Lung (tissue), 12 donors: ENCODE measurements around the gene POLR1B. TPM values are rescaled to one million over a fixed set of nuclear protein-coding genes. Genes with fewer than 3 reads are reported as not detected.
"Not testable (repeated sequence)": the region's sequence is repeated elsewhere in the genome, so short reads cannot be mapped to it uniquely, and the experiment has no call there.

Experiments
- ATAC-seq: fragments of 200-7000 bp; cut with Tn5 transposase; one replicate; pipeline ENCODE4 v1.9.1; 2020; ENCODE audit warnings: moderate number of reproducible peaks; ENCODE audit not compliant: insufficient read depth, low FRiP score
- DNase-seq, 3 donors: peaks; one replicate each; pipeline ENCODE4 v3.0.0-alpha.2; 2013 to 2017
- H3K27ac ChIP-seq, 2 donors: one replicate each; pipeline ENCODE4 v1.5.1; 2013; ENCODE audit warnings: mild to moderate bottlenecking in 2 of 2, moderate library complexity in 2 of 2, control low read depth in 1 of 2, inconsistent platforms in 1 of 2, low read depth in 1 of 2, low read length in 1 of 2
- H3K27me3 ChIP-seq, 3 donors: one replicate each; pipeline ENCODE4 v1.5.1; 2013; ENCODE audit warnings: low read length in 2 of 3; ENCODE audit not compliant: control insufficient read depth in 3 of 3, insufficient read depth in 3 of 3
- H3K36me3 ChIP-seq, 4 donors: one replicate each; pipeline ENCODE4 v1.5.1; 2013; ENCODE audit warnings: low read length in 4 of 4, mild to moderate bottlenecking in 1 of 4, moderate library complexity in 1 of 4; ENCODE audit not compliant: control insufficient read depth in 4 of 4, insufficient read depth in 4 of 4
- H3K4me1 ChIP-seq, 5 donors: one replicate each; pipeline ENCODE4 v1.5.1; 2013; ENCODE audit warnings: low read length in 5 of 5, mild to moderate bottlenecking in 2 of 5, moderate library complexity in 1 of 5; ENCODE audit not compliant: control insufficient read depth in 5 of 5, insufficient read depth in 5 of 5
- H3K4me3 ChIP-seq: one replicate; pipeline ENCODE4 v1.5.1; 2013; ENCODE audit warnings: mild to moderate bottlenecking, control low read depth, moderate library complexity
- H3K9ac ChIP-seq, 2 donors: one replicate each; pipeline ENCODE4 v1.5.1; 2013; ENCODE audit warnings: low read length in 2 of 2, control low read depth in 1 of 2; ENCODE audit not compliant: insufficient read depth in 1 of 2
- H3K9me3 ChIP-seq, 4 donors: one replicate each; pipeline ENCODE4 v1.5.1; 2013; ENCODE audit warnings: low read length in 3 of 4, mild to moderate bottlenecking in 1 of 4, moderate library complexity in 1 of 4; ENCODE audit not compliant: control insufficient read depth in 4 of 4, insufficient read depth in 3 of 4
- CTCF ChIP-seq: IDR thresholded peaks from 2 replicates; pipeline ENCODE4 v1.5.1; 2012; ENCODE audit warnings: mild to moderate bottlenecking; ENCODE audit errors: control extremely low read depth, extremely low read depth
- WGBS, 2 donors: extraction: QIAGEN DNeasy Blood & Tissue Kit; methylation state at CpG; one replicate each; pipeline ENCODE4 v1.1.7; 2013; 5-methylcytosine and 5-hydroxymethylcytosine counted together
- polyA plus RNA-seq, 2 donors: library from polyadenylated mRNA; stranded (reverse); fragments of 200-250 nt; gene quantifications; one replicate each; pipeline ENCODE4 v1.2.1, GENCODE V29; 2013
- total RNA-seq, 2 donors: library from RNA; depleted of rRNA in 1 of 2; stranded (reverse); fragments of >200 nt in 1 of 2; gene quantifications; one replicate each; pipeline ENCODE4 v1.2.1, GENCODE V29; 2014 to 2021
- donor health status: control.
- donor health status: control.
- donor health status: Bipolar disorder and iron deficiency.
- donor health status: healthy.
- donor health status: DM: yes; HTN: yes; CAD: no.

POLR1B gene
- total and polyA plus RNA-seq, 4 donors, result 4.9 to 26.4 (median 15.2) TPM

DNA sequence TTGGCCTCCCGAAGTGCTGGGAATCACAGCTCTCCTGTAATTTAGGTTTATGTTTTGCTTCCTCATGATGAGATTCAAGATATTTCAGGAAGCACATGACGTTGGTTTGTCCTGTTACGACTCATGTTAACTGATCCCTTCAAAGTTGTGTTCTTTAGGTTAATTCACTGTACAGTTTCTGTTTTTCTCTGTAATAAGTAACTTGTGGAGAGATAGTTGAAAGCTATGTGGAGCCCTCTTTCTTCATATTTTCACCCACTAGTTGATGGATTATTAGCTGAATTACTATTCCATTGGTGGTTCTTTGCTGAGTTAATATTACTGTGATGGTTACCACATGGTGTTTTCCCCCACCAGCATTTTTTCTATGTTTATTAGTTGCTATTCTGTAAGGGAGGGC, 23.8 kb downstream of the POLR1B start:
- ATAC-seq (no peak), DNase-seq (no peak)
- no peaks in the 10 kb centered on the region for H3K4me1 ChIP-seq
- H3K9ac ChIP-seq, result no peak overlapping the region
- H3K36me3 ChIP-seq, result peaks cover 21 to 55% (median 43%) of the 10 kb centered on the region in 4 donors
- H3K27me3 ChIP-seq, result no peaks in the 10 kb centered on the region
- no peak for TF ChIP-seq CTCF
- 43 to 72% methylated on average over 3 of the region's 3 CpGs for WGBS, 2 donors
- no peak overlapping the region for H3K27ac ChIP-seq
- H3K9me3 ChIP-seq, result peaks cover 0 to 2% (median 0%) of the 10 kb centered on the region in 4 donors
- H3K4me3 ChIP-seq, result no peak overlapping the region

DNA sequence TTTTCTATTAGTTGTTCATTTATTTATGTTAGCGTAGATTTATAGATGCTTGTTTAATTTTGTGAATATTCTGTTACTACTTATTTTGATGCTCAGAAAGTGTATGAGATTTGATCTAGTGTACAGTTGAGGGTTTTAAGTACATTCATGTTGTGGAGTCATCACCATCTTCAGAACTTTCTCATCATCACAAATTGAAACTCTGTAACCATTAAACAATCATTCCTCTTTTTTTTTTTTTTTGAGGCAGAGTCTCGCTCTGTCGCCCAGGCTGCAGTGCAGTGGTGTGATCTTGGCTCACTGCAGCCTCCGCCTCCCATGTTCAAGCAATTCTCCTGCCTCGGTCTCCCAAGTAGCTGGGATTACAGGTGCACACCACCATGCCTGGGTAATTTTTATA, 24.2 kb downstream of the POLR1B start:
- H3K9ac ChIP-seq, H3K4me3 ChIP-seq, H3K27me3 ChIP-seq, H3K27ac ChIP-seq, H3K4me1 ChIP-seq, H3K9me3 ChIP-seq, DNase-seq, ATAC-seq: not testable (repeated sequence)
- peaks cover 21 to 54% (median 43%) of the 10 kb centered on the region in 4 donors for H3K36me3 ChIP-seq
- 97% methylated on average over 5 of the region's 5 CpGs for WGBS, 2 donors

GRCh38 chr2:112572005-112572404, 29.7 kb downstream of the POLR1B start:
- H3K9me3 ChIP-seq, result peaks cover 0 to 2% (median 0%) of the 10 kb centered on the region in 4 donors
- no peak overlapping the region for H3K4me3 ChIP-seq
- no peak overlapping the region for H3K9ac ChIP-seq
- ATAC-seq (no peak), DNase-seq (no peak)
- peaks cover 35 to 70% (median 66%) of the 10 kb centered on the region in 4 donors for H3K36me3 ChIP-seq
- no peaks in the 10 kb centered on the region for H3K27me3 ChIP-seq
- no peak overlapping the region for H3K27ac ChIP-seq
- H3K4me1 ChIP-seq, result no peaks in the 10 kb centered on the region
- 63 to 73% methylated on average over 7 of the region's 7 CpGs for WGBS, 2 donors
- TF ChIP-seq CTCF, result no peak

GRCh38 chr2:112577756-112578155, 35.5 kb downstream of the POLR1B start:
- Histone ChIP-seq H3K4me1 (peaks cover 0 to 4% (median 0%) of the 10 kb centered on the region in 5 donors), H3K4me3 (no peak overlapping the region), H3K9ac (no peak overlapping the region), H3K27me3 (peaks cover 0 to 3% (median 0%) of the 10 kb centered on the region in 3 donors), H3K36me3 (peaks cover 20 to 25% (median 24%) of the 10 kb centered on the region in 4 donors), H3K9me3 (no peaks in the 10 kb centered on the region), H3K27ac (no peak overlapping the region)
- ATAC-seq (no peak), DNase-seq (peak in 2 of 3 donors; percentile 49 to 62)
- 63% methylated on average over 5 of the region's 5 CpGs for WGBS, 2 donors
- no peak for TF ChIP-seq CTCF
